ENCODE measurements around the gene PAX4.

DNA sequence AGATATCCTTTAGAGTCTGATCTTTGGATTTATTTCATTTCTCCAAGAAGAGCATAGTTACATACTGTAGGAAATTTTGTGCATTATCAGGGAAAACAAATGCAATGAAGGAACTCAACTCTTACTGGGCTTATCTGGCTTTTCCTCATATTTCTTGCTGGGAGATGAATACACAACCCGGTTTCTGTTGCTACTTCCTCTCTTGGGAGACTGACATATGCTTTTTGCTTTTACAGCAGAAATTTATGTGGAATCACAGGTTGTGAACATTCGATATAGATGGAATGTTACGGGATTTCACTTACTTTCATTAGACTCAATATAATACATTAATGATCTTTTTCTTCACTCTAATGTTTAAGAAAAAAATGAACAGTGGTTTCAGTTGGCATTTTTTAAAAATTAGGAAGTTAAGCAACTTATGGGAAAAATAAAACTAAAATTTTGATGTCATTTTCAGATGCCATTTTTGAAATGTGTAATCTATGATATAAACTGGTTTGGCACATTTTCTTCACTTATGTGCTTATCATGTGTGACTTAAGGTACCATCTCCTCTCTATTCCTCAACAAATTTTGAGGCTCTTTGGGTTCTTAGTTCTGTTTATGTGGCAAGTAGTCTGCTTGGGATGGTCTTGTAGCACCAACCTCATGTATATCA, 41.2 kb upstream of the PAX4 start:
- no peak for TF ChIP-seq POLR2A (IDR thresholded peaks at IDR 0.05)
- no peak for TF ChIP-seq CTCF (IDR thresholded peaks at IDR 0.05)

Measured in esophagus squamous epithelium (tissue), 4 donors.